CD1c-positive myeloid dendritic cell (primary cell): Measurements from ENCODE around the gene VAT1L.
A peak's percentile ranks its signal among the peaks of the same experiment; 100 is the strongest.

ENCODE experiments used
- DNase-seq: peaks from one replicate; pipeline ENCODE4 v3.0.0-alpha.2; 2016; ENCODE audit errors: extremely low spot score

VAT1L gene

GRCh38 chr16:77993111-77993985, 205.0 kb downstream of the VAT1L start:
- DNase-seq = no peak

GRCh38 chr16:77995843-77996455, 207.6 kb downstream of the VAT1L start:
- DNase-seq = no peak

DNA sequence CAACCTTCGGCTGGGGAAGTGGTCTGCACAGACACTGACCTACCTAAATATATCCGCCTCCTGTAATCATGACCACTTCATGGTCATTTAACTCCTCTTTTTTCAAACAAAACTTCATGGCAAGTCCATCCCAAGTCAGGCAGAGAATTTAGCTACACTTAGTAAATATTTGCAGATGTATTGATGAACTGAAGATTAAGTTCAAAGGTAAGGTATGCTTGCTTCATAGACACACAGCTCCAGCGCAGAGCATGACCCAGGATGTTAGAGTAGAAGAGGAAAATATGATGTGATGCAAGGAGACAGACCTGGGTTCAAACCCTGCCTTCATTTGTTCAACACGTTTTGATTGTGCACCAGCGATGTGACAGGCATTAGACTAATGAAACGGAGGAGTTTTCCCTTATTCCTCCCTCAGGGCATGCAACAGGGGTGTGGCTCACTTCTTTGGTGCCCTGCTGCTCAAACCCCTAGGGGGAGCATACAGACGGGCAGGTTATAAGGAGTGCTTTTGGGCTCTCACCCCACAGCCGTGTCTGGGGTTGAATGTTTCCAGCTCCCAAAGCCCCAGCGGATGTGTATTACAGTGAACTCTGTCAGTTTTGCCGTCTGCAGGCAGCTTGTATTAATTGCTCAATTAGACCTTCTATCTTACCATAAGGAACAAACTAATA, 210.1 kb downstream of the VAT1L start:
- DNase-seq = no peak

DNA sequence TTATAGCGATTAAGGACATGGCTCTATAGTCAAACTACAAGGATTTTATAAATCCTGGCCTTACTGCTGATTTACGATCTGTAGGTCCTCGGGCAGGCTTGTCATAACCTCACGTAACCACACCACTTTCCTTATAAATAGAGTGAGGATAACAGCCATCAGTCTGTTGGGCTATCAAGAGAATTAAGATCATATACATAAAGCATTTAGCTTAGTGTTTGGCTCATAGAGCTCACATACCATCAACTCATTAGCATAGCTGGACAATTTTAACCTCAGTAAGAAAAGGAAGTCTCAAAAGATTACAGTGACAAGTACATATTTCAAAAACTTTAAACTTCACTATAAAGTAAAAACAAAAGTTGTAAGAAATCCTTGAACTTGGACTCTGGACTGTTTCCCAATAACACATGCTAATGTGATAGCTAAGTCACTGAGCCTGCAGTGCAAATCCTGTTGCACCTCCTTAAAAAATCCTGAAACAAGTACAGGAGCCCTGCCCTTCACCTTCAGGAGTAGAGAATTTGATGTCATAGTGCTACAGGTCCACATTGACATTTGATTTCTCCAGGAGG, 213.2 kb downstream of the VAT1L start:
- no peak for DNase-seq

- DNase-seq = peak; percentile 75
Measured at GRCh38 chr16:78002915-78003538, 214.7 kb downstream of the VAT1L start.

DNA sequence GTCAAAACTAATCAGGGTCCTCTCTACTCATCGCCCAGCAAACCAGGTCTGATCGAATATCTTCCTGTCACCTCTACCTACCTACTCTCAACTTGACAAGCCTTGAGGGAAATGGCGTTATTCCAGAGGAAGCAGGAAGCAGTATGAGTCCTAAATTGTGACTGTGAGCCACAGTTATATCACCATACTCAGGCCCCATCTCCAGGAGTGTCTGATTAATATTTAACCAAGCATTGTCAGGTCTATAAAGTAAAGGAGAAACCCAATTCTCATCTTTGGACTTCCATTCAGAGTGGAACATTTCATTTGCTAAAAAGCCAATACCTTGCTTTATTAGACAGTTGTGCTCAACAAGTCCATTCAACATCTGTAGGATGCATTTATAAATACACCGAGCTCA, 216.2 kb downstream of the VAT1L start:
- DNase-seq = no peak

DNA sequence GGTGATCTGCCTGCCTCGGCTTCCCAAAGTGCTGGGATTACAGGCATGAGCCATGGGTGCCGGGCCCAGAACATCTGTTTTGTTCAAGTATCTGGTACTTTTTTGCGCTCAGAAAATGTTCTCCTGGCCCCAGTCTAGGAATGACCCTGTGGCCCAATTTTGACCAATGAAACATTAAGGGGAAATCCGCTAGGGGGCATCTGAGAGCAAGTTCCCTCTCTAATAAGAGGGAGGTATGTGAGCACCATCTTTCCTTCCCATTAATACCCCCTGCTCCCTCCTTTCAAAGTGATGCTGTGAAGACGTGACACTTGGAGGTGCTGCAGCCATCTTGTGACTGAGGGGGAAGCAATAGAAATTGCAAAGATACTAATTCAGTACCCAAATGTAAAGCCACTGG, 217.5 kb downstream of the VAT1L start:
- DNase-seq = no peak

GRCh38 chr16:78007121-78007520, 218.8 kb downstream of the VAT1L start:
- no peak for DNase-seq

GRCh38 chr16:78022347-78023060, 234.1 kb downstream of the VAT1L start, which contains the start of gene CLEC3A:
TSS of gene CLEC3A (plus strand) at chr16:78022548. CDS start at chr16:78022627, 79 bp downstream.
- no peak for DNase-seq

DNA sequence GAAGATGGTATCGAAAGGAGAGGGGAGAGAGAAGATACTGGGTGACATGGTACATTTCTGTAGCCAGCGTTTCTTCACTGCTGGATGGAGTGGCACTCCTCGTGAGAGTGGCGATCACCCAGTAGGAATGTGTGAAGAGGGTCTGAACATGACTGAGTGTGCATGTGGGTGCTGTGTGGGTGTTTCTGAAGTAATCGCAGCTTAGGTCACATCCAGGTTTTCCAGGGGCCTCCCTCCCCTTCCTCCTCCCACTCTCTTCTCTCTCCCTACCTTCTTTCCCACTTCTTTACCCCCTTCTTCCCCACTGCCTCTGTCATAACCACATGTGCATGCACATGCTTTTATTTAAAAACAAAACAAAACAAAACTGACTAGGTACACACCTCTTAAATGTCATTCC, 235.8 kb downstream of the VAT1L start:
- DNase-seq = no peak

DNA sequence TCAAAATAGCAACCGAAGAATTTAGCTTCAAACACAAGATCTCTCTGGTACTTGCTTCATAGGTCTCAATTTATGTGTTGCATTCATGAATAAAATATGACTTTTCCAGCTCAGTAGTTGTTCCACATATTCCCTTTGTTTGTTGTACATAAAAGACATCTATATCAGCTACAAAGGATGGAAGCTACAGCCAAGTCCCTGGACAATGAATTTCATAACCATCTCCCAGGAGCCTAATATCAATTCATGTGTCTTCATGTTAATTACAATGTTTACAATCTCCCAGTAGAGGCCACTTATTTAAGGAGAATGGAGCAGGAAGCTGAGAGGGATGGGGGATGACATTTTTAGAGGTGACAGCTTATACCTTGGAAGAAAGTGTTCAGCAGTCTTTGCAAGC, 237.3 kb downstream of the VAT1L start:
- no peak for DNase-seq

DNA sequence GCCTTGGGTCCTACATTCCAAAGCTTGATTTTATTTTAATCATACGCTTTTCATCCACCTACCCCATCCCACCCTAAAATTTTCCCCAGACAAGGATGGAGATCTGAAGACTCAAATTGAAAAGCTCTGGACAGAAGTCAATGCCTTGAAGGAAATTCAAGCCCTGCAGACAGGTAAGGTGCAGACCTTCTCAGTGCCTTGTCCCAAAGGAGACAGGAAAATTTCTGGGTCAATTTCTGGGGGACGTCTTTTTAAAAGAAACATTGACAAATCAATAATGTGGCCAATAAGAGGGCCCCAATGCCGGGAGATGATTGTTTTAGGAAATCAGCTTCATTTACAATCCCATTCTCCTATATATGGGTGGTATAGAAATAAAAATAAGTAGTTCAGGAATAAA, 239.7 kb downstream of the VAT1L start:
- DNase-seq = no peak
